ENCODE results near the gene TSPOAP1. TPM values are rescaled to one million over a fixed set of nuclear protein-coding genes. Genes with fewer than 3 reads are reported as not detected.

The TSPOAP1 gene
- total and polyA plus RNA-seq, 10 of the 15 experiments (the other 5 are each of a cell fraction or from before 2014, with no cell fraction given), result 0.58 to 16.4 (median 4.2) TPM; not detected in 1

DNA sequence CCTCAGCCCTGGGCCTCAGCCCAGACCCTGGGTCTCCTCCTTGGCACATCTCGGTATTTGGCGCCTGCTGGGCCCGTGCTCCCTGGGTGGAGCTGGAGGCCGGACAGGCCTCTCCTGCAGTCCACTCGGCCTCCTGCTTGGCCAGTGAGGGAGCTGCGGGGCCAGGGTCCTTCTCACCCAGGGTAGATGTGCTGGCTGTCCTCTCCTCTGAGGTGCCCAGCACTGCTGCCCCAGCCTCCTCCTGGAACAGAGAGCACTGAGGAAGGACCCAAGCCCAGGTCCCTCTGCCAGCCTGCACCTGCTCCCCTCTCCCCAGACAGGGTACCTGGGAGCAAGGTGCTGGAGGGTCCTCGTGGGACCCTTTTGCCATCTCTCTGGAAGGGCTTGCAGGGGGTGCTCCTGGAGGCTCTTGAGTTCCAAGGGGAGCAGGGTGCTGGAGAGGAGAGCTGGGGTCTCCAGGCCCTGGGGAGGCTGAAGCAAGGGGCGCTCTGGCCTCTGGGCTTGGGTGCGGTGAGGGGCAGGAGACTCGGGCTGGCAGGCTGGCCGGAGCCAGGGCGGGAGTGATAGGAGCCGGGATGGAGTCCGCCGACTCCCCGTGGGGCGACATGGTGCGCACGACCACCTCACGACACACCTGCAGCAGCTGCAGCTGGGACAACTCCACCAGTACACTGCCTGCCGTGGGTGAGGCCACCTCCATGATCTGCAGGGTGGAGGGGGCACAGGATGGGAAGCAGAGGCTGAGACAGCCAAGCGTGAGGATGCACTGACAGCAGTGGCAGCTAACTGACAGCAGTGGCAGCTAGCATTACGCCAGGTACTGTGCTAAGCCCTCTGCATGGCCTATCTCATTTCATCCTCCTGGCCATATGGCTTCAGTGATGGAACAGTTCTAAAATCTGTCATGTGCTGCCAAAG lies 17.8 kb downstream of the TSPOAP1 start (continued):
- TF ChIP-seq CEBPB (IDR thresholded peaks at IDR 0.05; ENCODE audit: borderline replicate concordance in 1 of 2, low read depth in 2 of 2, low read length in 2 of 2), result no peak
- no peak for TF ChIP-seq NFXL1 (IDR thresholded peaks at IDR 0.05; ENCODE audit: borderline replicate concordance)
- TF ChIP-seq NR2C2 (IDR thresholded peaks at IDR 0.05; ENCODE audit: borderline replicate concordance, control insufficient read depth, insufficient read length, low read depth), result no peak
- TF ChIP-seq KAT2A (conservative IDR thresholded peaks at IDR 0.05; ENCODE audit: control insufficient read depth, low read depth, low read length), result no peak
- no peak for TF ChIP-seq YBX1 (IDR thresholded peaks at IDR 0.05)

DNA sequence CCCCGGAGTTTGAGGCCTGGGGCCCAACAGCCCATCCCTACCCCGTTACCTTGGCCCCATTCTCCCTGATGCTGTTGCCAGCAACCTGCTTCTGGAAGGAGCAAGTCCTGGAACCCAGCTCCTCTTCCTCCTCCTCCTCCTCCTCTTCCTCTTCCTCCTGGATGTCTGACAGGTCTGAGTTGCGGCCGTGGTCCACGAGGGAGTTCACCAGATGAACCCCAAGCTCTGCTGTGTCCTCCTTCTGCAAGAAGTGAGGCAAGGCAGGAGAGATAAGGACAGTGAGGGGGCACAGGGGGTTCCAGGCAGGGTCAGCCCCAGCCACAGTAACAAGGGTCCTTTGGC lies 18.7 kb downstream of the TSPOAP1 start:
- no peaks in the 10 kb centered on the region for H4K20me1 ChIP-seq (ENCODE audit: control insufficient read depth, insufficient read depth)
- H3K36me3 ChIP-seq (ENCODE audit: control insufficient read depth in 2 of 2, insufficient read depth in 2 of 2, low read length in 1 of 2), result 0 out of 4 replicates have a peak, but pooled peaks cover 0 to 1% of the 10 kb centered on the region in 2 experiments
- DNase-seq (ENCODE audit: low read depth, low spot score) (no peak), ATAC-seq (no peak), FAIRE-seq (no peak)
- BruUV-seq (replicated peaks), result no TSS peak
- ChIA-PET POLR2A (no interaction called here), CTCF (interaction anchor here (2.7 kb wide), 1 partner anchor 108 kb away, joined by 7 read pairs; the partner anchor contains the start of gene RNF43), RAD21 (ENCODE audit: unreplicated experiment) (no interaction called here), SMC1A (ENCODE audit: uncharacterized antibody, unreplicated experiment) (no interaction called here)
- intact Hi-C loops (cut with micrococcal nuclease; ENCODE audit: unreplicated experiment), result no loop called here
- no peak overlapping the region for H3K27ac ChIP-seq (ENCODE audit: control insufficient read depth, insufficient read depth)
- H3K9ac ChIP-seq (ENCODE audit: control insufficient read depth, insufficient read depth, low read length), result no peak overlapping the region
- WGBS (ENCODE audit: insufficient coverage, insufficient replicate concordance, low lambda C conversion rate, missing lambda C conversion rate), result 61% methylated on average over 5 of the region's 5 CpGs
- H3K9me3 ChIP-seq (replicated peaks; ENCODE audit: control insufficient read depth, insufficient read depth, low read length), result no peaks in the 10 kb centered on the region
- no peak overlapping the region for H3K4me2 ChIP-seq (ENCODE audit: control insufficient read depth, insufficient read depth)
- in situ Hi-C loops (cut with MboI), result no loop called here
- H3K4me1 ChIP-seq (ENCODE audit: control insufficient read depth, insufficient read depth, low read length), result no peaks in the 10 kb centered on the region
- TF ChIP-seq, protein P1, sequence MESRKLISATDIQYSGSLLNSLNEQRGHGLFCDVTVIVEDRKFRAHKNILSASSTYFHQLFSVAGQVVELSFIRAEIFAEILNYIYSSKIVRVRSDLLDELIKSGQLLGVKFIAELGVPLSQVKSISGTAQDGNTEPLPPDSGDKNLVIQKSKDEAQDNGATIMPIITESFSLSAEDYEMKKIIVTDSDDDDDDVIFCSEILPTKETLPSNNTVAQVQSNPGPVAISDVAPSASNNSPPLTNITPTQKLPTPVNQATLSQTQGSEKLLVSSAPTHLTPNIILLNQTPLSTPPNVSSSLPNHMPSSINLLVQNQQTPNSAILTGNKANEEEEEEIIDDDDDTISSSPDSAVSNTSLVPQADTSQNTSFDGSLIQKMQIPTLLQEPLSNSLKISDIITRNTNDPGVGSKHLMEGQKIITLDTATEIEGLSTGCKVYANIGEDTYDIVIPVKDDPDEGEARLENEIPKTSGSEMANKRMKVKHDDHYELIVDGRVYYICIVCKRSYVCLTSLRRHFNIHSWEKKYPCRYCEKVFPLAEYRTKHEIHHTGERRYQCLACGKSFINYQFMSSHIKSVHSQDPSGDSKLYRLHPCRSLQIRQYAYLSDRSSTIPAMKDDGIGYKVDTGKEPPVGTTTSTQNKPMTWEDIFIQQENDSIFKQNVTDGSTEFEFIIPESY (IDR thresholded peaks at IDR 0.05), result no peak
- TF ChIP-seq ZNF274 (IDR thresholded peaks at IDR 0.05; ENCODE audit: insufficient read depth, insufficient read length), result no peak
- TF ChIP-seq, protein P2, sequence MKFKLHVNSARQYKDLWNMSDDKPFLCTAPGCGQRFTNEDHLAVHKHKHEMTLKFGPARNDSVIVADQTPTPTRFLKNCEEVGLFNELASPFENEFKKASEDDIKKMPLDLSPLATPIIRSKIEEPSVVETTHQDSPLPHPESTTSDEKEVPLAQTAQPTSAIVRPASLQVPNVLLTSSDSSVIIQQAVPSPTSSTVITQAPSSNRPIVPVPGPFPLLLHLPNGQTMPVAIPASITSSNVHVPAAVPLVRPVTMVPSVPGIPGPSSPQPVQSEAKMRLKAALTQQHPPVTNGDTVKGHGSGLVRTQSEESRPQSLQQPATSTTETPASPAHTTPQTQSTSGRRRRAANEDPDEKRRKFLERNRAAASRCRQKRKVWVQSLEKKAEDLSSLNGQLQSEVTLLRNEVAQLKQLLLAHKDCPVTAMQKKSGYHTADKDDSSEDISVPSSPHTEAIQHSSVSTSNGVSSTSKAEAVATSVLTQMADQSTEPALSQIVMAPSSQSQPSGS (IDR thresholded peaks at IDR 0.05; ENCODE audit: low read length), result no peak
- no peak overlapping the region for H3K4me3 ChIP-seq
- H3K27me3 ChIP-seq (replicated peaks in 1 of 2; ENCODE audit: control insufficient read depth in 2 of 2, insufficient read depth in 2 of 2, low read length in 1 of 2), result no peaks in the 10 kb centered on the region
- H3K79me2 ChIP-seq (ENCODE audit: control insufficient read depth, insufficient read depth, low read length), result no peaks in the 10 kb centered on the region
- H2AFZ ChIP-seq (ENCODE audit: control insufficient read depth, low read depth, low read length), result no peak overlapping the region

Data from GM12878 (cell line).